GM12875 (cell line): ENCODE measurements around the gene MPC1.

Experiments used
- H3K4me3 ChIP-seq: one replicate; pipeline ENCODE4 v1.5.1; 2011; ENCODE audit warnings: low read depth, low read length, control low read depth
- TF ChIP-seq, protein P1 (sequence below): IDR thresholded peaks from 2 replicates; pipeline ENCODE4 v1.5.1; 2011; ENCODE audit warnings: low read depth, mild to moderate bottlenecking, control low read depth, inconsistent platforms, low read length, moderate library complexity, borderline replicate concordance; ENCODE audit not compliant: insufficient read depth

The MPC1 gene

DNA sequence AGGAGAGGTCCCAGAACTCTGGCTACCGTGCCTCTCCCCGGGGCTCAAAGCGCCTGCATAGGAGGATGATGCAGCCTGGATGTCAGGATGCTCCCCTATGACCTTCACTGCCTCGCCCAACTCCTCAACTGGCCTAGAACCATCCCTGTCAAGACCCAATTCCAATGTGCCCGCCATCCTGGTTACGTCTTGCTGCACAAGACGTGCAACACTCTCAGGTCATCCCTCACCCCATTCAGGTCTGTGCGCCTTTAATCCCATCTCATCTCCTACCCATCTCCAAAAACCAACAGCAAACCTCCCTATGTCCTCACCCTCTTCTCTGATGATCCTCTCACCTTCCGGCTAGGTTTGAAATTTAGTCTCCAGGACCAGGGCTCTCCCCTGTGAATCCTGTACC lies 43.9 kb downstream of the MPC1 start:
- TF ChIP-seq, protein P1, sequence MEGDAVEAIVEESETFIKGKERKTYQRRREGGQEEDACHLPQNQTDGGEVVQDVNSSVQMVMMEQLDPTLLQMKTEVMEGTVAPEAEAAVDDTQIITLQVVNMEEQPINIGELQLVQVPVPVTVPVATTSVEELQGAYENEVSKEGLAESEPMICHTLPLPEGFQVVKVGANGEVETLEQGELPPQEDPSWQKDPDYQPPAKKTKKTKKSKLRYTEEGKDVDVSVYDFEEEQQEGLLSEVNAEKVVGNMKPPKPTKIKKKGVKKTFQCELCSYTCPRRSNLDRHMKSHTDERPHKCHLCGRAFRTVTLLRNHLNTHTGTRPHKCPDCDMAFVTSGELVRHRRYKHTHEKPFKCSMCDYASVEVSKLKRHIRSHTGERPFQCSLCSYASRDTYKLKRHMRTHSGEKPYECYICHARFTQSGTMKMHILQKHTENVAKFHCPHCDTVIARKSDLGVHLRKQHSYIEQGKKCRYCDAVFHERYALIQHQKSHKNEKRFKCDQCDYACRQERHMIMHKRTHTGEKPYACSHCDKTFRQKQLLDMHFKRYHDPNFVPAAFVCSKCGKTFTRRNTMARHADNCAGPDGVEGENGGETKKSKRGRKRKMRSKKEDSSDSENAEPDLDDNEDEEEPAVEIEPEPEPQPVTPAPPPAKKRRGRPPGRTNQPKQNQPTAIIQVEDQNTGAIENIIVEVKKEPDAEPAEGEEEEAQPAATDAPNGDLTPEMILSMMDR, result no peak
- no peak overlapping the region for H3K4me3 ChIP-seq

DNA sequence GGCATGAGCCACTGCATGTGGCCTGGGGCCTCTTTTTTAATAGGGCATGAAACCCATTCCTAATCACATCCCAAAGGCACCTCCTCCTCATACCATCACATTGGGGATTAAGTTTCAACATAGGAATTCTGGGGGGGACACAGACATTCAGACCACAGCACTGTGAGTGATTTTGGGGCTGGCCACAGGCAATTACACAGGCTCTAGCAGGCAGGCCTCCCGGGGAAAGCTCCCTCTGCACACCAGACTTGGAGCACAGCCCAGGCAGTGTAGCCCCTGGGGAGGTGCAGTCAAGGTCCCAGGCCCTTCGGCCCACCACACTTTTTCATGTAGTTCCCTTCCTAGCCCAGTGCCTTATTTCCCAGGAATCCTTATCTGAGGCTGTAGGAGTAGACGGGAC lies 45.9 kb downstream of the MPC1 start:
- TF ChIP-seq, protein P1, result no peak
- no peak overlapping the region for H3K4me3 ChIP-seq

DNA sequence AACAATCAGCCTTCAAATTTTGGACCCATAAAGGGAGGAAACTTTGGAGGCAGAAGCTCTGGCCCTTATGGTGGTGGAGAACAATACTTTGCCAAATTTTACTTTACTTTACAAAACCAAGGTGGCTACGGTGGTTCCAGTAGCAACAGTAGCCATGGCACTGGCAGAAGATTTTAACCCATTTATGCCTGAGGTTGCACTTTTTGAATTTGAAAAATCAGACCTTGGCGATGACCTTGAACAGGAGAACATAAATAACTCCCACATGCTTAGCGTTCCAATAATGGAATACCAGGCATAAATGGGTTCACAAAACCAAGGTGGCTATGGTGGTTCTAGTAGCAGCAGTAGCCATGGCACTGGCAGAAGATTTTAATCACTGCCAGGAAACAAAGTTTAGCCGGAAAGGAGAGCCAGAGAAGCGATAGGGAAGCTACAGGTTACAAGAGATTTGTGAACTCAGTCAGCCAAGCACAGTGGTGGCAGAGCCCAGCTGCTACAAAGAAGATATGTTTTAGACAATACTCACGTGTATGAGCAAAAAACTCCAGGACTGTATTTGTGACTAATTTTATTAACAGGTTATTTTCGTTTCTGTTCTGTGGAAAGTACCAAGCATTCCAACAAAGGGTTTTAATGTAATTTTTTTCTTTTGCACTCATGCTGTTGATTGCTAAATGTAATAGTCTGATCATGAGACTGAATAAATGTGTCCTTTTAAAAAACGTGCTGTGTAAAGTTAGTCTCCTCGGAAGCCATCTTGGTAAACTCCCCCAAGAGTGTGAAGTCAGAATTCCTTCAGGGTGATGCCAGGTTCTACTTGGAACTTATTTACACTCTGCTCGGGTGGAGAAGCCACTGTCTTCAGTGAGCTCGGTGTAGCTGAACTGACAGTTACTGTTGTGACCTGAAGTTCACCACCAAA lies 47.1 kb downstream of the MPC1 start:
- TF ChIP-seq, protein P1, result no peak
- no peak overlapping the region for H3K4me3 ChIP-seq

DNA sequence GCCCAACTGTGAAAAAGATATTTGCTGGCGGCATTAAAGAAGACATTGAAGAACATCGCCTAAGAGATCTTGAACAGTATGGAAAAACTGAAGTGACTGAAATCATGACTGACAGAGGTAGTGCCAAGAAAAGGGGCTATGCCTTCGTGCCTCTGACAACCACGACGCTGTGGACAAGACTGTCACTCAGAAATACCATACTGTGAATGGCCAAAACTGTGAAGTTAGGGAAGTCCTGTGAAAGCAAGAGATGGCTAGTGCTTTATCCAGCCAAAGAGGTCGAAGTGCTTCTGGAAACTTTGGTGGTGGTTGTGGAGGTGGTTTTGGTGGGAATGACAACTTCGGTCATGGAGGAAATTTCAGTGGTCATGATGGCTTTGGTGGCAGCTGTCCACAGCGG lies 47.9 kb downstream of the MPC1 start:
- no peak overlapping the region for H3K4me3 ChIP-seq
- TF ChIP-seq, protein P1, result no peak

DNA sequence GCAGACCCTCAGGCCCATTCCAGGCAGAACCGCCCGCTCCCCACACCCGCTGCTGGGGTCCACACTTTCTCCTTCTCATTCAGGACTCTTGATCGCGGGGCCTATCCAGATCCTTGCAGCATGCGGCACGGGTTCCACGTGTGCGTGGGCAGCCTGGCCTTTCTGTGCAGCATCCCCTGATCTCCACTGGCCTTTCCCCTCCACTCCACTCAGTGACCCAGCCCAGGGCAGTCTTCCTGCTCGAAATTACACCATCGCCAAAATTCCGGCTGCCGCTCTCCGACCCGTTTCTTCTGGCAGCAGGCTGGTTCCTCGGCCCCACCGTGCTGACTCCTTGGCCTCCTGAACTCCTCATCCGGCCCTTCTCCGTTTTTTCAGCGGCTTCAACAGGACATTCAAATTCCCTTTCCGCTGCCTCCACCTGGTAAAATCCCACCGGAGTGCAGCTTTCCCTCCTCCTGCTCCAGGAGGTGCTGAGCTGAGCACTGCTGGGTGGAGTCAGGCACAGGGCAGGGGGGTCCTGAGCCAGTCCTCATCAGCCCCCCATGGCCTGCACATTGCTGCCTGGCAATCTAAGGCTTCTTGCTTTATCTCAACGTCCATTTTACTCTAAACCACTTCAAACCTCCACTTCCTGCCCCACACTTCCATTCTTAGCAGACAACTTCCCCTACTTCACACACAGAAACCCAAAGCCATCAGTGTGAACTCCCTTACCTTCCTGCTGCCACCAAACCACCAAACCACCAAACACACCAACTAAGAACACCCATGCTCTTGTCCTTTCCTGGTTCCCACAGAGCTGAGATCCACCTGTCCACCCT lies 49.4 kb downstream of the MPC1 start:
- TF ChIP-seq, protein P1, result no peak
- no peak overlapping the region for H3K4me3 ChIP-seq

DNA sequence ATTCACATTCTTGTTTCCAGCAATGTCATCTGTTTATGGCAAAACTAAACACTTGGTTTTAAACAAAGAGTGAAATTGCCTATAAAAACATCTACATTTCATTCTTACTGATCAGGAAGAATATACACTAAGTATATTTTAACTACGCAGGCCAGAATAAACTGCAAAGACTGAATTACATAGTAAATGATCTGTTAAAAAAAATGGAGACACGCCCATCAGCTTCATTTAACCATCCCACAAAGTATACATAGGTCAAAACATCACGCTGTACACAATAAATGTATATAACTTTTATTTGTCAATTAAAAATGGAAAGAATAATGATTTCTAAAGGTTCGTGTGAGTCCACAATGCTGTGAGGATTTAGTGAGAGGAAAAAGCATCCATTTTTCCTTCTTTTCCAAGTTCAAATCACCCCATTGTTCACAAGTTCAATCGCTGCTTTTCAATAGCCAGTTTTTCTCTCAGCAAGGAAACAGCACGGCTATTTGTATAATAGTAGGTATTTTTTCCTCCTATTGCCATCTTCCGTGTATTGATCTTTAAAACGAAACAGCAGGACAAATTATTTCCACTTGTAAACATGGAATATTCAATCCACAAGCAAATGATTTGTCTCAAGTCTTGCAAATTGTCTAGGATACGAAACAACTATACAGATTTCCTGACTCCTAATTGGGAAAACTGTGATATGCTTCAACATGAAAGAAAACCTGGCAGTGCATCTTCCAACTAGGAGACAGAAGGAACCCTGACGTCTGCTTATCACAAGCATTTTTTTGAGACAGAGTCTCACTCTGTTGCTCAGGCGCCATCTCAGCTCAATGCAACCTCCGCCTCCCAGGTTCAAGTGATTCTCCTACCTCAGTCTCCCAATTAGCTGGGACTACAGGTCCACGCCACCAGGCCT lies 51.0 kb downstream of the MPC1 start:
- H3K4me3 ChIP-seq, result no peak overlapping the region
- TF ChIP-seq, protein P1, result no peak
